PFSK-1 (cell line): ENCODE results near the gene ASB11.
A peak's percentile ranks its signal among the peaks of the same experiment; 100 is the strongest.

ENCODE experiments used
- FOXP2 ChIP-seq: optimal IDR thresholded peaks from 2 replicates; pipeline ENCODE3; 2011; ENCODE audit warnings: borderline replicate concordance, control low read depth, inconsistent platforms; ENCODE audit not compliant: insufficient read depth; ENCODE audit errors: extremely low read length, extremely low read depth
- POLR2AphosphoS5 ChIP-seq: IDR thresholded peaks from 2 replicates; pipeline ENCODE4 v1.6.1; 2012; ENCODE audit warnings: low read depth, mild to moderate bottlenecking, control low read depth, low read length, moderate library complexity
- SIN3A ChIP-seq: IDR thresholded peaks from 2 replicates; pipeline ENCODE4 v1.6.1; 2012; ENCODE audit warnings: mild to moderate bottlenecking, low read length, moderate library complexity, borderline replicate concordance; ENCODE audit not compliant: insufficient read depth
- TAF1 ChIP-seq: IDR thresholded peaks from 2 replicates; pipeline ENCODE4 v1.6.1; 2012; ENCODE audit warnings: low read length, control low read depth, borderline replicate concordance; ENCODE audit not compliant: insufficient read depth
- TF ChIP-seq, protein P1 (sequence below), 2 experiments: IDR thresholded peaks; 2 replicates each; pipeline versions ENCODE4 v1.6.1 to v1.8.0; 2011 to 2012; ENCODE audit warnings: low read depth in 2 of 2, low read length in 2 of 2, control low read depth in 1 of 2, inconsistent platforms in 1 of 2, mild to moderate bottlenecking in 1 of 2, moderate library complexity in 1 of 2; ENCODE audit not compliant: insufficient read depth in 1 of 2

Gene ASB11

DNA sequence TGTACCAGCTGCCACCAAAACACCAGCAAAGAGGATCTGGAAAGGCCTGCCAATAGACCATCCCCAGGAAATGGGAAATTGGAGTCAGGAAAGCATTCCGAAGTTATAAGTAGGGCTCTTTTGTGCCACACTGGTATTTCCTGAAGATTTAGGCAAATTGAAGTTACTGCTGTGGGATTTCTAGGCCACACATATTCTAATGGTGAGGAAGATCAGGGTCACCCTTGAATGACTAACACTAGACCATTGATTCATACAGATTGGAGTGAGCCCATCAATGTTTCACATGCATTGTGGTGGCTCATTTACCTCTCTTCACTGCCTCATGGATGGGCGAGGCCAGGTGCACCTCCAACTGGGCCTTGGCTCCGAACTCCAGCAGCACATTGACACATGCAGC lies 22.6 kb downstream of the ASB11 start:
- TF ChIP-seq SIN3A, result no peak
- TF ChIP-seq, protein P1, sequence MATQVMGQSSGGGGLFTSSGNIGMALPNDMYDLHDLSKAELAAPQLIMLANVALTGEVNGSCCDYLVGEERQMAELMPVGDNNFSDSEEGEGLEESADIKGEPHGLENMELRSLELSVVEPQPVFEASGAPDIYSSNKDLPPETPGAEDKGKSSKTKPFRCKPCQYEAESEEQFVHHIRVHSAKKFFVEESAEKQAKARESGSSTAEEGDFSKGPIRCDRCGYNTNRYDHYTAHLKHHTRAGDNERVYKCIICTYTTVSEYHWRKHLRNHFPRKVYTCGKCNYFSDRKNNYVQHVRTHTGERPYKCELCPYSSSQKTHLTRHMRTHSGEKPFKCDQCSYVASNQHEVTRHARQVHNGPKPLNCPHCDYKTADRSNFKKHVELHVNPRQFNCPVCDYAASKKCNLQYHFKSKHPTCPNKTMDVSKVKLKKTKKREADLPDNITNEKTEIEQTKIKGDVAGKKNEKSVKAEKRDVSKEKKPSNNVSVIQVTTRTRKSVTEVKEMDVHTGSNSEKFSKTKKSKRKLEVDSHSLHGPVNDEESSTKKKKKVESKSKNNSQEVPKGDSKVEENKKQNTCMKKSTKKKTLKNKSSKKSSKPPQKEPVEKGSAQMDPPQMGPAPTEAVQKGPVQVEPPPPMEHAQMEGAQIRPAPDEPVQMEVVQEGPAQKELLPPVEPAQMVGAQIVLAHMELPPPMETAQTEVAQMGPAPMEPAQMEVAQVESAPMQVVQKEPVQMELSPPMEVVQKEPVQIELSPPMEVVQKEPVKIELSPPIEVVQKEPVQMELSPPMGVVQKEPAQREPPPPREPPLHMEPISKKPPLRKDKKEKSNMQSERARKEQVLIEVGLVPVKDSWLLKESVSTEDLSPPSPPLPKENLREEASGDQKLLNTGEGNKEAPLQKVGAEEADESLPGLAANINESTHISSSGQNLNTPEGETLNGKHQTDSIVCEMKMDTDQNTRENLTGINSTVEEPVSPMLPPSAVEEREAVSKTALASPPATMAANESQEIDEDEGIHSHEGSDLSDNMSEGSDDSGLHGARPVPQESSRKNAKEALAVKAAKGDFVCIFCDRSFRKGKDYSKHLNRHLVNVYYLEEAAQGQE (IDR thresholded peaks at IDR 0.05; ENCODE audit: insufficient read depth in 1 of 2, low read depth in 2 of 2, low read length in 2 of 2), result no peak
- TF ChIP-seq POLR2AphosphoS5, result no peak
- TF ChIP-seq TAF1, result no peak

DNA sequence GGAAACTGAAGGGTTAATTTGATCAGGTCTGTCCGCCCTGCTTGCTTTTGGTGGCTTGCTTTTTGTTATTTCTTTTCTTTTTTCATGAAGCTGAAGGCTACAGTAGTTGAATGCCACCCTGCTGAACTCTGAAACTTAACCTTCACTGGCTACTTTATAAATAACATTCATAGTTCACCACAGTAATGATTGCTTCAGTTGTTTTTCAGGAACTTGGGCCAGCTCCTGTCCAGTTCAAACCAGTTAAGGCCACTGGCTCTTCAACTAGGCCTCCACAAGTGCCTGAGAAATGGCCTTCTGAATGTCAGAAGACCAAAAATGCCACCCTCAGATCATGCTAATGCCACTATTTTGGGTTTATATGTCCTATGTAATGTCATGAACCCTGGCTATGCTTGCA lies 37.8 kb downstream of the ASB11 start:
- TF ChIP-seq FOXP2 (no peak), TAF1 (no peak), SIN3A (no peak), POLR2AphosphoS5 (no peak)

DNA sequence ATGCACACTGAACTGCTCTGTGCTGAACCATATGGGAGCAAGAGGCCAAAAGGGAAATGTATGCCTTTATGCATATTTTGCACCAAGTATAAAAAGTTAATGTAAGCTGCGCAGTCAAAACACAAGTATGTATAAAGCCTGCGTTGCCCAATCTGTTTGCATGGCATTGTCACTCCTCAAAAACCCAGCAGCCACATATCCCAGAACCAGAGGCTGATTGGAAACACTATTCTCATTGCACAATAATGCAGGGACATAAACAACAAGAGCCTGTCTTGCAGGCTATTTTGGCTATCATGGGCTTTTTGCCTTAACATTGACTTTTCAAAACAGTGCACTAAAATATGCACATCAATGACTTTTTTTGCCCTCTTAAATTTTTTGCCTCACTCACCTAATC lies 40.5 kb downstream of the ASB11 start:
- TF ChIP-seq TAF1 (no peak), POLR2AphosphoS5 (no peak), SIN3A (no peak), FOXP2 (no peak)
- TF ChIP-seq, protein P1 (IDR thresholded peaks at IDR 0.05; ENCODE audit: insufficient read depth in 1 of 2, low read depth in 2 of 2, low read length in 2 of 2), result no peak

DNA sequence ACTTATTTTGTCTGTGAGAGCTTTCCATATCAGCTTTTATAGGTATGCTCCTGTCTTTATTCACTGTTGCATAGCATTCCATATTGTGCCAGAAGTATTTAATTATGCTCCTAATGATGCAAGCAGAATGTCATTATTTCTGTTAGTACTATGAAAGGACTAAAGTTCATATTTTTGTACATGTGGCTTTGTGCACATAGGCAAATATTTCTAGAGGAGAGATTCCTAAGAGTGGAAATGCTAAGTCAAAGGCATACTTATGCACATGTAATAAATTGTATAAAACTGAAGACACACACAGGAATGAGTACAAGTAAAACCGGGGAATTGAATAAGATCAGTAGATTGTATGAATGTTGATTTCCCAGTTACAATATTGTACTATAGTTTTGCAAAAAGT lies 43.7 kb downstream of the ASB11 start:
- TF ChIP-seq POLR2AphosphoS5 (no peak), FOXP2 (no peak), TAF1 (no peak), SIN3A (no peak)
- TF ChIP-seq, protein P1 (IDR thresholded peaks at IDR 0.05; ENCODE audit: insufficient read depth in 1 of 2, low read depth in 2 of 2, low read length in 2 of 2), result no peak

DNA sequence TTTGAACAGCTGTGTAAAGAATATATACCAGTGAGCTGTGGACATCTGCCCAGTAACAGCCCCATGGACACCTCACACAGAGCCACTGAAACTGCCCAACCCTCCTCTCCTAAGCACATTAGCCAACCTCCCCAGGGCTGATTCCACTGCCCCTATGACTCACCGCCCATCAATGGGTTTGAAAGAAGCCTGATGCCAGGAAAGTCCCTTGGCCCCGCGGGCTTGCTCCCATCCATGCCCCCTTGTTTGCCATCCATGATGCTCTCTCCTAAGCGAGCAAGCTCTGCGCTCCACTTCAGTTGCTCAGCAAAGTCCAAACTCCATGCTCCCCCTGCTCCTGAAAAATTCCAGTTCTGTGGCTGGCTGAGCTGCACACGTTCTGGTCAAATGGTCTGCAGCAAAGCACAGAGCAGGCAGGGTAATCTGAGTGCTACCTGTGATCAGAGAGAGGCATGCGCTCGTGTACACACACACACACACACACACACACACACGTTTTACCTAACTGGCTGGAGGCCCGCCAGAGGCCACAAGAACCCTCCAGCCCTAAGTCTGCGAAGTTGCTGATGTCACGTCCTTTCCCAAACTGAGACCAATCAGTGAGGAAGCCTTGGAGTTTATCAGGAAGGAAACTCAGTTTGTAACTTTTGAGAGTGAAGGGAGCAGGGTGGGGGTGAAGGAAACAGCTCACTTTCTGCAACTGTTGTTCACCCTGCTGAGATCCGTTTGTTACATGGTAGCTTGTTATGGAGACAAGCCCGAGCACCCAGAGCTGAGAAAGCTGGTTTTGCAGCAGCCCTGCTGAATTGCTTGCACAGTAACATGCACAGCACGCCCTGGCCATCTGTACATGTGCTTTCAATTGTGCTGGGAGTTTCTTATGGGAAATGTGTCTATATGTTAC lies 45.6 kb downstream of the ASB11 start, which contains the start of gene ASB9:
Gene ASB9 (minus strand): TSS at position 466 of the 904 bp plus-strand sequence. CDS start 209 bp downstream, at position 257.
- TF ChIP-seq SIN3A, result no peak
- TF ChIP-seq POLR2AphosphoS5, result peak; percentile 43; the same call in 1 of the 2 replicates
- TF ChIP-seq, protein P1 (IDR thresholded peaks at IDR 0.05; ENCODE audit: insufficient read depth in 1 of 2, low read depth in 2 of 2, low read length in 2 of 2), result no peak
- no peak; the same call in 1 of the 2 replicates for TF ChIP-seq TAF1
- no peak for TF ChIP-seq FOXP2
